Activated B cell treated with CpG ODN at 0.5 μM for 24 hours (primary cell): ENCODE results near the gene SMAD1. TPM values are rescaled to one million over a fixed set of nuclear protein-coding genes. Genes with fewer than 3 reads are reported as not detected.

Experiments used
- ATAC-seq: fragments of 200-7000 bp; cut with Tn5 transposase; one replicate; pipeline ENCODE4 v1.10.0; 2021; ENCODE audit warnings: low read depth, mild to moderate bottlenecking, moderate library complexity
- CTCF ChIA-PET: fragments of 350-600 bp; sonication (Branson Sonifier 250); formaldehyde crosslinking; loops from one replicate; lab custom pipeline; 2021; ENCODE audit warnings: antibody characterized with exemption; lab: Charles Lee
- POLR2A ChIA-PET: fragments of 350-600 bp; sonication (Branson Sonifier 250); formaldehyde crosslinking; loops from one replicate; lab custom pipeline; 2021; ENCODE audit warnings: antibody characterized with exemption; lab: Charles Lee
- DNase-seq: peaks from one replicate; pipeline ENCODE4 v3.0.0; 2022
- H3K27ac Mint-ChIP-seq: one replicate; pipeline ENCODE4 v1.8.0; 2020; ENCODE audit warnings: mixed read lengths
- H3K27me3 Mint-ChIP-seq: one replicate; pipeline ENCODE4 v1.8.0; 2021; ENCODE audit warnings: mixed read lengths
- H3K36me3 Mint-ChIP-seq: one replicate; pipeline ENCODE4 v1.8.0; 2021; ENCODE audit warnings: low read depth, mixed read lengths
- H3K4me1 Mint-ChIP-seq: one replicate; pipeline ENCODE4 v1.8.0; 2021; ENCODE audit warnings: mixed read lengths
- H3K4me3 Mint-ChIP-seq: one replicate; pipeline ENCODE4 v1.8.0; 2020; ENCODE audit warnings: mild to moderate bottlenecking, mixed read lengths
- H3K9me3 Mint-ChIP-seq: one replicate; pipeline ENCODE4 v1.8.0; 2020; ENCODE audit warnings: mixed read lengths
- CTCF ChIP-seq: fragments of 200-600 bp; IDR thresholded peaks from one replicate; pipeline ENCODE4 v1.8.0; 2022; ENCODE audit warnings: antibody characterized with exemption, mild to moderate bottlenecking
- intact Hi-C: fragments of 100-400 bp; cut with micrococcal nuclease; formaldehyde crosslinking; loops from one replicate; pipeline ENCODE4 v1.15.1; 2024
- total RNA-seq: library from RNA; stranded (reverse); gene quantifications from 2 replicates; pipeline ENCODE4 v1.2.3, GENCODE V29; 2022

SMAD1 gene
- total RNA-seq, 1 donor from 2014 or later = not detected

GRCh38 chr4:145507636-145508035 is 26.0 kb downstream of the SMAD1 start:
- H3K4me3 Mint-ChIP-seq = no peak overlapping the region
- peaks cover 4% of the 10 kb centered on the region for H3K27me3 Mint-ChIP-seq
- no peak for TF ChIP-seq CTCF
- ATAC-seq (no peak), DNase-seq (no peak)
- H3K27ac Mint-ChIP-seq = no peak overlapping the region
- peaks cover 10% of the 10 kb centered on the region for H3K9me3 Mint-ChIP-seq
- ChIA-PET CTCF (no interaction called here), POLR2A (no interaction called here)
- no peaks in the 10 kb centered on the region for H3K36me3 Mint-ChIP-seq
- intact Hi-C loops = no loop called here
- H3K4me1 Mint-ChIP-seq = peaks cover 3% of the 10 kb centered on the region

- Mint-ChIP-seq H3K27me3 (peaks cover 2% of the 10 kb centered on the region), H3K4me3 (no peak overlapping the region), H3K9me3 (peaks cover 17% of the 10 kb centered on the region), H3K27ac (no peak overlapping the region), H3K36me3 (peaks cover 3% of the 10 kb centered on the region), H3K4me1 (no peaks in the 10 kb centered on the region)
- ATAC-seq (no peak), DNase-seq (no peak)
- ChIA-PET CTCF (no interaction called here), POLR2A (no interaction called here)
- intact Hi-C loops = no loop called here
- no peak for TF ChIP-seq CTCF
These were observed 30.4 kb downstream of the SMAD1 start for GRCh38 chr4:145511913-145512522.

GRCh38 chr4:145513020-145513621 is 31.5 kb downstream of the SMAD1 start:
- intact Hi-C loops = no loop called here
- ATAC-seq = no peak
- H3K9me3 Mint-ChIP-seq = peaks cover 17% of the 10 kb centered on the region
- peaks cover 3% of the 10 kb centered on the region for H3K36me3 Mint-ChIP-seq
- H3K4me3 Mint-ChIP-seq = no peak overlapping the region
- no peak for DNase-seq
- ChIA-PET CTCF (no interaction called here), POLR2A (no interaction called here)
- no peaks in the 10 kb centered on the region for H3K4me1 Mint-ChIP-seq
- TF ChIP-seq CTCF = no peak
- H3K27ac Mint-ChIP-seq = no peak overlapping the region
- H3K27me3 Mint-ChIP-seq = peaks cover 5% of the 10 kb centered on the region

- POLR2A ChIA-PET = no interaction called here
- intact Hi-C loops = no loop called here
- H3K27me3 Mint-ChIP-seq = peaks cover 8% of the 10 kb centered on the region
- no peaks in the 10 kb centered on the region for H3K36me3 Mint-ChIP-seq
- no peak for TF ChIP-seq CTCF
- ATAC-seq (no peak), DNase-seq (no peak)
- peaks cover 4% of the 10 kb centered on the region for H3K4me1 Mint-ChIP-seq
- H3K4me3 Mint-ChIP-seq = no peak overlapping the region
- H3K9me3 Mint-ChIP-seq = no peaks in the 10 kb centered on the region
- CTCF ChIA-PET = no interaction called here
- H3K27ac Mint-ChIP-seq = no peak overlapping the region
These were observed 38.5 kb downstream of the SMAD1 start for GRCh38 chr4:145520172-145520571.

- Mint-ChIP-seq H3K36me3 (no peaks in the 10 kb centered on the region), H3K4me1 (peaks cover 5% of the 10 kb centered on the region), H3K27me3 (peaks cover 8% of the 10 kb centered on the region), H3K4me3 (no peak overlapping the region), H3K9me3 (no peaks in the 10 kb centered on the region), H3K27ac (no peak overlapping the region)
- intact Hi-C loops = no loop called here
- DNase-seq (no peak), ATAC-seq (no peak)
- ChIA-PET POLR2A (no interaction called here), CTCF (no interaction called here)
- TF ChIP-seq CTCF = no peak
These were observed 39.6 kb downstream of the SMAD1 start for GRCh38 chr4:145521282-145521681.
